DND-41 (cell line): ENCODE data around the gene ZNF728.
"Not testable (repeated sequence)": the region's sequence is repeated elsewhere in the genome, so short reads cannot be mapped to it uniquely, and the experiment has no call there.

Source experiments
- ATAC-seq: fragments of 200-7000 bp; cut with Tn5 transposase; 3 replicates; pipeline ENCODE4 v1.9.1; 2021; ENCODE audit warnings: low read depth; ENCODE audit not compliant: insufficient read depth
- DNase-seq: peaks from one replicate; pipeline ENCODE4 v3.0.0-alpha.2; 2020
- H2AFZ ChIP-seq: 2 replicates; pipeline ENCODE4 v1.6.0; 2012; ENCODE audit warnings: low read depth, low read length
- H3K27ac ChIP-seq: 2 replicates; pipeline ENCODE4 v1.5.1; 2012; ENCODE audit warnings: low read length, inconsistent platforms
- H3K27me3 ChIP-seq: fragments of 200-600 bp; sonication (generic); 2 replicates; pipeline ENCODE4 v1.6.0; 2012; ENCODE audit warnings: low read length, mild to moderate bottlenecking, inconsistent platforms; ENCODE audit not compliant: insufficient read depth, poor library complexity
- H3K36me3 ChIP-seq: 2 replicates; pipeline ENCODE4 v1.5.1; 2012; ENCODE audit warnings: low read length, inconsistent platforms; ENCODE audit not compliant: insufficient read depth
- H3K4me1 ChIP-seq: 2 replicates; pipeline ENCODE4 v1.5.1; 2012; ENCODE audit warnings: mild to moderate bottlenecking, low read length; ENCODE audit not compliant: insufficient read depth
- H3K4me2 ChIP-seq: 2 replicates; pipeline ENCODE4 v1.6.0; 2012; ENCODE audit warnings: mild to moderate bottlenecking, moderate library complexity, low read length, inconsistent platforms; ENCODE audit not compliant: insufficient read depth
- H3K4me3 ChIP-seq, 2 experiments: fragments of 200-600 bp in 1 of 2; shearing (Covaris generic) in 1 of 2; 2 replicates each; pipeline ENCODE4 v1.5.1; 2012 to 2016; ENCODE audit warnings: inconsistent platforms in 2 of 2, low read length in 2 of 2, mild to moderate bottlenecking in 2 of 2, low read depth in 1 of 2, moderate library complexity in 1 of 2
- H3K79me2 ChIP-seq: 2 replicates; pipeline ENCODE4 v1.6.0; 2012; ENCODE audit warnings: low read length, inconsistent platforms; ENCODE audit not compliant: insufficient read depth
- H3K9ac ChIP-seq: 2 replicates; pipeline ENCODE4 v1.6.0; 2012; ENCODE audit warnings: low read depth, mild to moderate bottlenecking, inconsistent platforms, low read length, moderate library complexity
- H3K9me3 ChIP-seq: 2 replicates; pipeline ENCODE4 v1.5.1; 2012; ENCODE audit warnings: low read length, moderate library complexity, mild to moderate bottlenecking, inconsistent platforms; ENCODE audit not compliant: insufficient read depth, severe bottlenecking
- H4K20me1 ChIP-seq: 2 replicates; pipeline ENCODE4 v1.6.0; 2012; ENCODE audit warnings: low read length; ENCODE audit not compliant: insufficient read depth
- EZH2 ChIP-seq: IDR thresholded peaks from 3 replicates; pipeline ENCODE4 v1.6.1; 2012; ENCODE audit warnings: borderline replicate concordance, low read depth, mild to moderate bottlenecking, moderate library complexity, low read length, inconsistent platforms; ENCODE audit not compliant: severe bottlenecking
- TF ChIP-seq, protein P1 (sequence below): IDR thresholded peaks from 2 replicates; pipeline ENCODE4 v1.5.1; 2012; ENCODE audit warnings: borderline replicate concordance, low read length, moderate library complexity, mild to moderate bottlenecking; ENCODE audit not compliant: poor library complexity, severe bottlenecking; ENCODE audit errors: extremely low read depth

ZNF728 gene

DNA sequence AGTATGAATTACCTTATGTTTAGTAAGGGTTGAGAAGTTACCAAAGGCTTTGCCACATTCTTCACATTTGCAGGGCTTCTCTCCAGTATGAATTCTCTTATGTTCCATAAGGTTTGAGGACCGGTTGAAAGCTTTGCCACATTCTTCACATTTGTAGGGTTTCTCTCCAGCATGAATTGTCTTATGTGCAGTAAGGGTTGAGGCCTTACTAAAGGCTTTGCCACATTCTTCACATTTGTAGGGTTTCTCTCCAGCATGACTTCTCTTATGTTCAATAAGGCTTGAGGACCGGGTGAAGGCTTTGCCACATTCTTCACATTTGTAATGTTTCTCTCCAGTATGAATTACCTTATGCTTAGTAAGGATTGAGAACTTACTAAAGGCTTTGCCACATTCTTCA is 26.7 kb downstream of the ZNF728 start:
- Histone ChIP-seq H3K36me3 (no peaks in the 10 kb centered on the region), H3K4me2 (no peak overlapping the region), H2AFZ (no peak overlapping the region), H3K27me3 (no peaks in the 10 kb centered on the region), H3K9ac (no peak overlapping the region), H3K79me2 (no peaks in the 10 kb centered on the region), H3K4me1 (no peaks in the 10 kb centered on the region), H3K4me3 (no peak overlapping the region), H3K27ac (no peak overlapping the region), H3K9me3 (peaks cover 36% of the 10 kb centered on the region), H4K20me1 (no peaks in the 10 kb centered on the region)
- ATAC-seq (no peak), DNase-seq (no peak)
- no peak for TF ChIP-seq EZH2
- TF ChIP-seq, protein P1, sequence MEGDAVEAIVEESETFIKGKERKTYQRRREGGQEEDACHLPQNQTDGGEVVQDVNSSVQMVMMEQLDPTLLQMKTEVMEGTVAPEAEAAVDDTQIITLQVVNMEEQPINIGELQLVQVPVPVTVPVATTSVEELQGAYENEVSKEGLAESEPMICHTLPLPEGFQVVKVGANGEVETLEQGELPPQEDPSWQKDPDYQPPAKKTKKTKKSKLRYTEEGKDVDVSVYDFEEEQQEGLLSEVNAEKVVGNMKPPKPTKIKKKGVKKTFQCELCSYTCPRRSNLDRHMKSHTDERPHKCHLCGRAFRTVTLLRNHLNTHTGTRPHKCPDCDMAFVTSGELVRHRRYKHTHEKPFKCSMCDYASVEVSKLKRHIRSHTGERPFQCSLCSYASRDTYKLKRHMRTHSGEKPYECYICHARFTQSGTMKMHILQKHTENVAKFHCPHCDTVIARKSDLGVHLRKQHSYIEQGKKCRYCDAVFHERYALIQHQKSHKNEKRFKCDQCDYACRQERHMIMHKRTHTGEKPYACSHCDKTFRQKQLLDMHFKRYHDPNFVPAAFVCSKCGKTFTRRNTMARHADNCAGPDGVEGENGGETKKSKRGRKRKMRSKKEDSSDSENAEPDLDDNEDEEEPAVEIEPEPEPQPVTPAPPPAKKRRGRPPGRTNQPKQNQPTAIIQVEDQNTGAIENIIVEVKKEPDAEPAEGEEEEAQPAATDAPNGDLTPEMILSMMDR = no peak

DNA sequence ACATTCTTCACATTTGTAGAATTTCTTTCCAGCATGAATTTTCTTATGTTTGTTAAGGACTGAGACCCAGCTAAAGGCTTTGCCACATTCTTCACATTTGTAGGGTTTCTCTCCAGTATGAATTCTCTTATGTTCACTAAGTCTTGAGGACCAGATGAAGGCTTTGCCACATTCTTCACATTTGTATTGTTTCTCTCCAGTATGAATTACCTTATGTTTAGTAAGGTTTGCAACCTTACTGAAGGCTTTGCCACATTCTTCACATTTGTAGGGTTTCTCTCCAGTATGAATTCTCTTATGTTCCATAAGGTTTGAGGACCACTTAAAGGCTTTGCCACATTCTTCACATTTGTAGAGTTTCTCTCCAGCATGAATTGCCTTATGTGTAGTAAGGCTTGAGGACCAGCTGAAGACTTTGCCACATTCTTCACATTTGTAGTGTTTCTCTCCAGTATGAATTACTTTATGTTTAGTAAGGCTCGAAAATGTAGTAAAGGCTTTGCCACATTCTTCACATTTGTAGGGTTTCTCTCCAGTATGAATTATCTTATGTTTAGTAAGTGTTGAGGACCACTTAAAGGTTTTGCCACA is 27.3 kb downstream of the ZNF728 start:
- not testable (repeated sequence) for H3K79me2 ChIP-seq, H3K36me3 ChIP-seq, H4K20me1 ChIP-seq, H3K4me3 ChIP-seq, H3K27ac ChIP-seq, H3K4me2 ChIP-seq, H3K4me1 ChIP-seq, H3K27me3 ChIP-seq, H2AFZ ChIP-seq, DNase-seq, ATAC-seq, H3K9ac ChIP-seq
- peaks cover 42% of the 10 kb centered on the region for H3K9me3 ChIP-seq

DNA sequence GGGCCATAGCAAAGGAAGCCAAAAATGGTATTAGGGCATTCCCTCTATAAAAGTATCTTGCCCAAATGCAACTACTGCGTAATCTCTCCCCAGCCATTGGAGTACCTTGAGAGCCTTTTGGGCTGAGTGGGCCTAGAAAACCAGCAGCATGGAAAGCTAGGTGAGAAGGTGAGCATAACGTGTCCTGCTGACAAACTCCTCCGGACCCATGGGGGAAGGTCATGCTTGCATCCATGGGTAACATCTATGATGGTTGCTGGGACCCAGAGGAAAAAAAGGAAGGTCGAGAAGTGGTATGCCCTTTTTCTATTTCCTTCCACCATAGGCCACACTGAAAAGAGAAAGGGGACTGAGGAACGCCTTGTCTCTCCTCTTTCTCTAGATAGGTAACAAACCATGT is 57.4 kb downstream of the ZNF728 start:
- TF ChIP-seq EZH2 = no peak
- TF ChIP-seq, protein P1 = no peak
- ATAC-seq = no peak
- Histone ChIP-seq H3K27ac (no peak overlapping the region), H4K20me1 (no peaks in the 10 kb centered on the region), H3K27me3 (no peaks in the 10 kb centered on the region), H3K4me3 (no peak overlapping the region), H3K9me3 (peaks cover 43% of the 10 kb centered on the region), H3K9ac (no peak overlapping the region), H3K4me2 (no peak overlapping the region), H3K79me2 (no peaks in the 10 kb centered on the region), H3K36me3 (no peaks in the 10 kb centered on the region), H2AFZ (no peak overlapping the region), H3K4me1 (no peaks in the 10 kb centered on the region)
- DNase-seq = peak; percentile 20

DNA sequence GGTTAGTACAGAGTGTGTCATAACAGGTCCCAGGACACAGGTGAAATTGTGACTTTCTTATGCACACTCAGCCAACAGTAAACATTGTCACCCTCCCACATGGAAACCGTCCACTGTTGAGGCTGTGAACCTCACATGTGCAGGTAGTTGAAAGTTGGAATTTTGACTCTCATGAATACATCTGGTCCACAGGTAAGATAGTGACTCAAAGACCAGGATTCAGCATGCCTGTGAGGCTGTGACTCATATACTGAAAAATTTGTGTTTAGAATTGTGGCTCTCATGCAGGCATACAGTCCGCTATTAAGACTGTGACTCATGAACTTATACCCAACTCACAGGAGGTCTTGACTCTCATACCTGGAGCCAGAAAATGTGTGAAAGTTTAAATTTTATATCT is 67.8 kb downstream of the ZNF728 start:
- H3K4me3 ChIP-seq = no peak overlapping the region
- no peaks in the 10 kb centered on the region for H3K4me1 ChIP-seq
- no peaks in the 10 kb centered on the region for H4K20me1 ChIP-seq
- H3K9me3 ChIP-seq = peaks cover 4% of the 10 kb centered on the region
- H3K27me3 ChIP-seq = no peaks in the 10 kb centered on the region
- no peak for ATAC-seq
- no peak overlapping the region for H3K9ac ChIP-seq
- no peak overlapping the region for H3K4me2 ChIP-seq
- H3K79me2 ChIP-seq = no peaks in the 10 kb centered on the region
- H3K27ac ChIP-seq = no peak overlapping the region
- no peak for DNase-seq
- H2AFZ ChIP-seq = no peak overlapping the region
- H3K36me3 ChIP-seq = no peaks in the 10 kb centered on the region
- TF ChIP-seq, protein P1 = no peak
- no peak for TF ChIP-seq EZH2

DNA sequence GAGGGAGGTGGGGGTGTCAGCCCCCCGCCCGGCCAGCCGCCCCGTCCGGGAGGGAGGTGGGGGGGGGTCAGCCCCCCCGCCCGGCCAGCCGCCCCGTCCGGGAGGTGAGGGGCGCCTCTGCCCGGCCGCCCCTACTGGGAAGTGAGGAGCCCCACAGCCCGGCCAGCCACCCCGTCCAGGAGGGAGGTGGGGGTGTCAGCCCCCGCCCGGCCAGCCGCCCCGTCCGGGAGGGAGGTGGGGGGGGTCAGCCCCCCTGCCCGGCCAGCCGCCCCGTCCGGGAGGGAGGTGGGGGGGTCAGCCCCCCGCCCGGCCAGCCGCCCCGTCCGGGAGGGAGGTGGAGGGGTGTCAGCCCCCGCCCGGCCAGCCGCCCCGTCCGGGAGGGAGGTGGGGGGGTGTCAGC is 75.4 kb downstream of the ZNF728 start:
- H3K4me1 ChIP-seq, H2AFZ ChIP-seq, H3K79me2 ChIP-seq, H3K27ac ChIP-seq, H3K9ac ChIP-seq, H3K4me2 ChIP-seq, H3K27me3 ChIP-seq, DNase-seq, H3K36me3 ChIP-seq, ATAC-seq, H3K4me3 ChIP-seq, H4K20me1 ChIP-seq: not testable (repeated sequence)
- peaks cover 21% of the 10 kb centered on the region for H3K9me3 ChIP-seq

DNA sequence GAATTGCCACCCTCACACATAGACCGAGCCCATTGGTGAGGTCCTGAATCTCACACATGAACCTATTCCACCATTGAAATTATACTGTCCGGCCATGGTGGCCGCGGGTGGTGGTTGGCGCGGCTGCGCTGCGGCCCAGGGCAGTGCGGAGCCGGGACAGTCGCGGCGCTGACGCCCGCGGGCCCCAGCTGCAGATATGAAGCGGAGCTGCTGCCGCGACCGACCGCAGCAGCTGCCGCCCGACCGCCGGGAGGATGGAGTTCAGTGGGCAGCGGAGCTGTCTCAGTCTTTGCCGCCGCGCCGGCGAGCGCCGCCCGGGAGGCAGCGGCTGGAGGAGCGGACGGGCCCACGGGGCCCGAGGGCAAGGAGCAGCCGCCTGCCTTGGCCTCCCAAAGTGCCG is 77.8 kb downstream of the ZNF728 start:
- not testable (repeated sequence) for DNase-seq, H3K4me3 ChIP-seq, H3K4me2 ChIP-seq, ATAC-seq, H3K4me1 ChIP-seq, H3K27ac ChIP-seq, H3K79me2 ChIP-seq, H3K36me3 ChIP-seq, H2AFZ ChIP-seq, H4K20me1 ChIP-seq, H3K9ac ChIP-seq, H3K27me3 ChIP-seq
- H3K9me3 ChIP-seq = peaks cover 21% of the 10 kb centered on the region
